Epithelial cell of proximal tubule (primary cell): ENCODE results near the gene SH3TC2. TPM values are rescaled to one million over a fixed set of nuclear protein-coding genes. Genes with fewer than 3 reads are reported as not detected.

ENCODE experiments used
- DNase-seq: peaks from one replicate; pipeline ENCODE4 v3.0.0-alpha.2; 2011; ENCODE audit warnings: low read depth
- H3K4me3 ChIP-seq: 2 replicates; pipeline ENCODE4 v1.5.1; 2011; ENCODE audit warnings: low read depth, mild to moderate bottlenecking, low read length
- total RNA-seq: library from RNA; depleted of rRNA; stranded (reverse); fragments of >200 nt; gene quantifications from 2 replicates; pipeline ENCODE4 v1.2.3, GENCODE V29; 2015
- TF ChIP-seq, protein P1 (sequence below): conservative IDR thresholded peaks from 2 replicates; pipeline ENCODE4 v1.5.1; 2012; ENCODE audit warnings: low read depth, mild to moderate bottlenecking, low read length

SH3TC2 gene
- total RNA-seq, 1 donor from 2014 or later: 2.7 TPM

GRCh38 chr5:148988328-148988727, 74.5 kb downstream of the SH3TC2 start:
- H3K4me3 ChIP-seq: no peak overlapping the region
- TF ChIP-seq, protein P1, sequence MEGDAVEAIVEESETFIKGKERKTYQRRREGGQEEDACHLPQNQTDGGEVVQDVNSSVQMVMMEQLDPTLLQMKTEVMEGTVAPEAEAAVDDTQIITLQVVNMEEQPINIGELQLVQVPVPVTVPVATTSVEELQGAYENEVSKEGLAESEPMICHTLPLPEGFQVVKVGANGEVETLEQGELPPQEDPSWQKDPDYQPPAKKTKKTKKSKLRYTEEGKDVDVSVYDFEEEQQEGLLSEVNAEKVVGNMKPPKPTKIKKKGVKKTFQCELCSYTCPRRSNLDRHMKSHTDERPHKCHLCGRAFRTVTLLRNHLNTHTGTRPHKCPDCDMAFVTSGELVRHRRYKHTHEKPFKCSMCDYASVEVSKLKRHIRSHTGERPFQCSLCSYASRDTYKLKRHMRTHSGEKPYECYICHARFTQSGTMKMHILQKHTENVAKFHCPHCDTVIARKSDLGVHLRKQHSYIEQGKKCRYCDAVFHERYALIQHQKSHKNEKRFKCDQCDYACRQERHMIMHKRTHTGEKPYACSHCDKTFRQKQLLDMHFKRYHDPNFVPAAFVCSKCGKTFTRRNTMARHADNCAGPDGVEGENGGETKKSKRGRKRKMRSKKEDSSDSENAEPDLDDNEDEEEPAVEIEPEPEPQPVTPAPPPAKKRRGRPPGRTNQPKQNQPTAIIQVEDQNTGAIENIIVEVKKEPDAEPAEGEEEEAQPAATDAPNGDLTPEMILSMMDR: no peak
- no peak for DNase-seq

GRCh38 chr5:148986636-148987035, 76.2 kb downstream of the SH3TC2 start:
- DNase-seq: no peak
- TF ChIP-seq, protein P1: no peak
- H3K4me3 ChIP-seq: no peak overlapping the region

- no peak overlapping the region for H3K4me3 ChIP-seq
- TF ChIP-seq, protein P1: no peak
- DNase-seq: peak; percentile 83
Measured at GRCh38 chr5:148984345-148984744, 78.5 kb downstream of the SH3TC2 start.

DNA sequence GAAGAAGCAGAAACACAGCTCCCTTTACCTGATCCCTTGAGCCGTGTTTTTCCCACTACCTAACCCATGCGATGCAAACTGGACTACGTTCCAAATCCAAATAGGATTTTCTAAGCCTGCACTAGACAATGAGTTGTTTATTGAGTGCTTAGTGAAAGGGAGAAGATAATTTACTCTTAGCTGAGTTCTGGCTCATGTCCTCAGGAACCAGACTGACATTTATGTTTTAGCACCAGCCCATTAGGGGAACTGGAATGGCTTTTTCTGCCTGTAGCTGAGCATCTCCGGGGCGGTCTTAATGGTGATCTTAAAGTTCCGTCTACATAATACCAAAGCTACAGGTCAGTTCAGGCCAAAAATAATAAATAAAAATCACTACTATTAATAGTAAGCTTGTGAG, 81.5 kb downstream of the SH3TC2 start:
- no peak overlapping the region for H3K4me3 ChIP-seq
- TF ChIP-seq, protein P1: no peak
- DNase-seq: no peak

DNA sequence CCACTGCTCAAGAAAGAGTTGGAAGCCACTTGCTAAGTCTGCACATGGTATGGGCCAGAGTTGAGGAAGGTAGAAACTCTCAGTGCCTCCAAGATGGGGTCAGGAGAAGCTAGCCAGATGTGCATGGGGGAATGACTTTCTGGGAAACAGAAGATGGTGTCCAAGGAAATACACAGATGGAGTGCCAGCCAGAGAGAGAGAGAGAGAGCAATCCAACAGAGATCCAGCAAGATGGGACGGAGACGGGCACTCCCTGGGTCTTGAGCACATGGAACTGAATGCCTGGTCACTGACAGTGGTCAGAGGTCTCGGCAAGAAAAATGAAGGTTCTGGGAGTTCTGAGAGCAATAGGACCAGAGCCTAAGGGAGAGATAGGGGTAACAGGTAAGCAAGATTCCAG, 82.1 kb downstream of the SH3TC2 start:
- no peak overlapping the region for H3K4me3 ChIP-seq
- TF ChIP-seq, protein P1: no peak
- no peak for DNase-seq

DNA sequence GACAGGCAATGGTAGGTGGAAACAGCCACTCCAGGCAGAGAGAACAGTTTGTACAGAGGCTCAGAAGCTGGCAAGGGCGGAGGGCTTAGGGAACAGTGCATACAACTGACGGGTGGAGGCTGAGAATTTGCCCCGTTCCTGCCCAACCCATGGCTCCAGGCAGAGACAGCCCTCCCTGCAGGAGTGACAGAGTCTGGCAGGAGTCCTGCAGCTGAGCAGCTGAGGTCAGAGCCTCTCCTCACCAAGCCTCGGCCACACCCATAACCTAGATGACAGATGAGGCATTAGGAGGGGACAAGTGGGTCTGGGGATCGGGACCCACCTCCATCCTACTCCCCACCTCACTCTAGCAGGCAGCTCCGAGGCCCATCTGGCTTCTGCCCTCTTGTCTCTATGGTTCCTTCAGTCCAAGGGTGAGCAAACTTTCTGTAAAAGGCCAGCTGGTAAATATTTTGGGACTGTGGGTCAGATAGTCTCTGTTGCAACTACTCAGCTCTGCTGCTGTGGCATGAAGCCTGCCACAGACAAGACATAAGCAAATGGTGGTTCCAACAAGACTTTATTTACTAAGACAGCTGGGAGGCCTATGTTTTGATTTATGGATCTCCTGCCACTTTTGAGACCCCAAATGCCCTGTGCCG, 83.7 kb downstream of the SH3TC2 start:
- TF ChIP-seq, protein P1: no peak
- no peak for DNase-seq
- H3K4me3 ChIP-seq: no peak overlapping the region
